Parathyroid adenoma (tissue), 2 donors: ENCODE data around the gene ZBTB20.

ENCODE experiments used
- H2AFZ ChIP-seq: fragments of 300-600 bp; sonication (generic); one replicate; pipeline ENCODE4 v1.7.0; 2017; ENCODE audit warnings: antibody characterized with exemption, mild to moderate bottlenecking
- H3K27ac ChIP-seq: fragments of 300-600 bp; sonication (generic); one replicate; pipeline ENCODE4 v1.7.0; 2017
- H3K27me3 ChIP-seq: fragments of 300-600 bp; sonication (generic); one replicate; pipeline ENCODE4 v1.7.0; 2017; ENCODE audit warnings: low read length; ENCODE audit not compliant: control insufficient read depth, insufficient read depth
- H3K36me3 ChIP-seq: fragments of 300-600 bp; sonication (generic); one replicate; pipeline ENCODE4 v1.7.0; 2017; ENCODE audit warnings: low read length; ENCODE audit not compliant: control insufficient read depth, insufficient read depth
- H3K4me1 ChIP-seq: fragments of 300-600 bp; sonication (generic); one replicate; pipeline ENCODE4 v1.7.0; 2017; ENCODE audit warnings: control low read depth
- H3K4me2 ChIP-seq: fragments of 300-600 bp; sonication (generic); one replicate; pipeline ENCODE4 v1.7.0; 2017; ENCODE audit warnings: low read length
- H3K4me3 ChIP-seq: fragments of 300-600 bp; sonication (generic); one replicate; pipeline ENCODE4 v1.7.0; 2017; ENCODE audit warnings: low read depth, low read length
- H3K79me2 ChIP-seq: fragments of 300-600 bp; sonication (generic); one replicate; pipeline ENCODE4 v1.7.0; 2017; ENCODE audit warnings: control low read depth
- H3K9ac ChIP-seq: fragments of 300-600 bp; sonication (generic); one replicate; pipeline ENCODE4 v1.7.0; 2017; ENCODE audit warnings: mild to moderate bottlenecking
- H3K9me3 ChIP-seq: fragments of 300-600 bp; sonication (generic); one replicate; pipeline ENCODE4 v1.7.0; 2017; ENCODE audit warnings: low read length; ENCODE audit not compliant: control insufficient read depth
- CTCF ChIP-seq: fragments of 300-600 bp; sonication (generic); IDR thresholded peaks from one replicate; pipeline ENCODE4 v1.7.0; 2017; ENCODE audit warnings: antibody characterized with exemption, mild to moderate bottlenecking
- donor health status: primary hyperparathyroidism.

The ZBTB20 gene

GRCh38 chr3:114809668-114810413 is 337.2 kb downstream of the ZBTB20 start:
- H3K4me1 ChIP-seq = no peaks in the 10 kb centered on the region
- no peak overlapping the region for H3K9ac ChIP-seq
- no peak overlapping the region for H2AFZ ChIP-seq
- no peak overlapping the region for H3K4me3 ChIP-seq
- H3K36me3 ChIP-seq = no peaks in the 10 kb centered on the region
- H3K79me2 ChIP-seq = no peaks in the 10 kb centered on the region
- no peak overlapping the region for H3K4me2 ChIP-seq
- no peak for TF ChIP-seq CTCF
- no peaks in the 10 kb centered on the region for H3K9me3 ChIP-seq
- H3K27me3 ChIP-seq = no peaks in the 10 kb centered on the region
- no peak overlapping the region for H3K27ac ChIP-seq

GRCh38 chr3:114804099-114804498 is 343.0 kb downstream of the ZBTB20 start:
- H3K9ac ChIP-seq = no peak overlapping the region
- no peak overlapping the region for H3K4me3 ChIP-seq
- H3K4me1 ChIP-seq = no peaks in the 10 kb centered on the region
- H2AFZ ChIP-seq = no peak overlapping the region
- no peak for TF ChIP-seq CTCF
- H3K36me3 ChIP-seq = no peaks in the 10 kb centered on the region
- no peaks in the 10 kb centered on the region for H3K79me2 ChIP-seq
- H3K27me3 ChIP-seq = no peaks in the 10 kb centered on the region
- H3K4me2 ChIP-seq = no peak overlapping the region
- H3K27ac ChIP-seq = no peak overlapping the region
- H3K9me3 ChIP-seq = no peaks in the 10 kb centered on the region

GRCh38 chr3:114803042-114803695 is 343.9 kb downstream of the ZBTB20 start:
- TF ChIP-seq CTCF = no peak
- no peaks in the 10 kb centered on the region for H3K4me1 ChIP-seq
- H3K79me2 ChIP-seq = no peaks in the 10 kb centered on the region
- H3K27me3 ChIP-seq = no peaks in the 10 kb centered on the region
- H2AFZ ChIP-seq = no peak overlapping the region
- H3K4me2 ChIP-seq = no peak overlapping the region
- no peaks in the 10 kb centered on the region for H3K36me3 ChIP-seq
- no peaks in the 10 kb centered on the region for H3K9me3 ChIP-seq
- no peak overlapping the region for H3K4me3 ChIP-seq
- H3K9ac ChIP-seq = no peak overlapping the region
- H3K27ac ChIP-seq = no peak overlapping the region

GRCh38 chr3:114800272-114801031 is 346.6 kb downstream of the ZBTB20 start:
- no peak overlapping the region for H3K9ac ChIP-seq
- no peak for TF ChIP-seq CTCF
- H3K4me3 ChIP-seq = no peak overlapping the region

More at GRCh38 chr3:114800272-114801031, 346.6 kb downstream of the ZBTB20 start:
- H3K9me3 ChIP-seq = no peaks in the 10 kb centered on the region
- no peak overlapping the region for H3K4me2 ChIP-seq
- no peaks in the 10 kb centered on the region for H3K4me1 ChIP-seq
- H3K27me3 ChIP-seq = no peaks in the 10 kb centered on the region
- no peak overlapping the region for H2AFZ ChIP-seq
- H3K79me2 ChIP-seq = peaks cover 3% of the 10 kb centered on the region
- H3K27ac ChIP-seq = no peak overlapping the region
- H3K36me3 ChIP-seq = no peaks in the 10 kb centered on the region
